Caco-2 (cell line): ENCODE results near the gene CDKN2AIP. TPM values are rescaled to one million over a fixed set of nuclear protein-coding genes. Genes with fewer than 3 reads are reported as not detected.

ENCODE experiments used
- BruUV-seq: library from RNA; stranded (reverse); fragments of 400-500 nt; replicated peaks from 2 replicates; lab custom pipeline; 2021; lab: Mats Ljungman, UMichigan
- CTCF ChIA-PET: fragments of 300-600 bp; sonication (Branson Sonifier 250); formaldehyde crosslinking; loops from one replicate; lab custom pipeline; 2022; ENCODE audit warnings: antibody characterized with exemption; lab: Charles Lee
- POLR2A ChIA-PET: fragments of 300-600 bp; sonication (Branson Sonifier 250); formaldehyde crosslinking; loops from one replicate; lab custom pipeline; 2022; ENCODE audit warnings: antibody characterized with exemption; lab: Charles Lee
- DNase-seq, 2 experiments: peaks; one replicate each; pipeline versions ENCODE4 v3.0.0 to v3.0.0-alpha.2; 2020 to 2022
- H3K27me3 ChIP-seq: replicated peaks from 2 replicates; pipeline ENCODE4 v1.6.0; 2011; ENCODE audit warnings: low read length; ENCODE audit not compliant: control insufficient read depth, insufficient read depth
- H3K36me3 ChIP-seq: 2 replicates; pipeline ENCODE4 v1.5.1; 2011; ENCODE audit warnings: low read length; ENCODE audit not compliant: control insufficient read depth, insufficient read depth
- H3K4me1 ChIP-seq: fragments of 250-450 bp; sonication (Bioruptor Pico); 2 replicates; pipeline ENCODE4 v1.5.1; 2020; ENCODE audit warnings: mild to moderate bottlenecking
- H3K4me3 ChIP-seq: 2 replicates; pipeline ENCODE4 v1.5.1; 2011; ENCODE audit warnings: low read depth, mild to moderate bottlenecking, control low read depth, low read length
- H3K9me3 ChIP-seq: fragments of 250-450 bp; sonication (Bioruptor Pico); 2 replicates; pipeline ENCODE4 v1.5.1; 2020; ENCODE audit warnings: mild to moderate bottlenecking, moderate library complexity
- H3K27ac Mint-ChIP-seq: one replicate; pipeline ENCODE4 v1.8.0; 2022; ENCODE audit warnings: mixed read lengths; ENCODE audit not compliant: unreplicated experiment
- H3K27me3 Mint-ChIP-seq: one replicate; pipeline ENCODE4 v1.8.0; 2022; ENCODE audit warnings: mixed read lengths; ENCODE audit not compliant: insufficient read depth, unreplicated experiment
- H3K36me3 Mint-ChIP-seq: one replicate; pipeline ENCODE4 v1.8.0; 2022; ENCODE audit warnings: mild to moderate bottlenecking, mixed read lengths; ENCODE audit not compliant: insufficient read depth, unreplicated experiment
- H3K4me1 Mint-ChIP-seq: one replicate; pipeline ENCODE4 v1.8.0; 2022; ENCODE audit warnings: low read depth, mixed read lengths; ENCODE audit not compliant: unreplicated experiment
- H3K4me3 Mint-ChIP-seq: one replicate; pipeline ENCODE4 v1.8.0; 2022; ENCODE audit warnings: mild to moderate bottlenecking, moderate library complexity, mixed read lengths; ENCODE audit not compliant: unreplicated experiment
- H3K9me3 Mint-ChIP-seq: one replicate; pipeline ENCODE4 v1.8.0; 2022; ENCODE audit warnings: mixed read lengths; ENCODE audit not compliant: unreplicated experiment
- intact Hi-C: fragments of 100-400 bp; cut with micrococcal nuclease; formaldehyde crosslinking; loops from one replicate; pipeline ENCODE4 v1.10.0; 2022; ENCODE audit not compliant: unreplicated experiment
- total RNA-seq: library from RNA; stranded (reverse); gene quantifications from 2 replicates; pipeline ENCODE4 v1.2.3, GENCODE V29; 2022
- TF ChIP-seq, protein P1 (sequence below), 2 experiments: fragments of 200-600 bp in 1 of 2; IDR thresholded peaks; 1 replicate in 1 of 2; 2 replicates in 1 of 2; pipeline versions ENCODE4 v1.5.1 to v1.8.0; 2011 to 2022; ENCODE audit warnings: antibody characterized with exemption in 1 of 2, control low read depth in 1 of 2, inconsistent platforms in 1 of 2, low read depth in 1 of 2, low read length in 1 of 2, mild to moderate bottlenecking in 1 of 2, moderate library complexity in 1 of 2; ENCODE audit not compliant: insufficient read depth in 1 of 2, severe bottlenecking in 1 of 2, unreplicated experiment in 1 of 2

CDKN2AIP gene
- total RNA-seq, 1 experiment from 2014 or later, result 17.5 TPM

DNA sequence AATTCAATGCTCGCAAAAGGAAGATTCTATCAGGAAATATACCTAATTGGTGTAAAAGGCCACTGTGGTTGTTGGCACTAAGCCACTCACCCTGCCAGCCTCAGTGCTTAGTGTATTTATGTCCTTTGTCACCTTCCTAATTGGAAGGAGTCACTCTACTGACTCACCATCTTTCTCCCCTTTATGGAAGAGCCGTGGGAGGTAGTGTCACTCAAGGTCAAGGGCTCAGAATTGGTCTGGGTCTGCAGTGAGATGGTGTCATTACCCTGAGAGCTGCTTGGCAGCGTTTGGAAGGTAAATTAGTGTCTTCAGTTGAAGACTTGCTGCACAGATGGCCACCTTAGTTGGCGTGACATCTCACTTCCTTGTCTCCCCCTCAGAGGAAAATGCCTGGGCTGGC lies 41.7 kb upstream of the CDKN2AIP start:
- Mint-ChIP-seq H3K4me1 (peaks cover 6% of the 10 kb centered on the region), H3K9me3 (no peaks in the 10 kb centered on the region), H3K4me3 (no peak overlapping the region), H3K27ac (no peak overlapping the region), H3K27me3 (no peaks in the 10 kb centered on the region), H3K36me3 (peaks cover 6% of the 10 kb centered on the region)
- BruUV-seq, result no TSS peak
- POLR2A ChIA-PET, result no interaction called here
- intact Hi-C loops, result no loop called here
- no peaks in the 10 kb centered on the region for H3K27me3 ChIP-seq
- H3K4me1 ChIP-seq, result no peaks in the 10 kb centered on the region
- CTCF ChIA-PET, result no interaction called here
- no peaks in the 10 kb centered on the region for H3K9me3 ChIP-seq
- no peak for DNase-seq
- TF ChIP-seq, protein P1, sequence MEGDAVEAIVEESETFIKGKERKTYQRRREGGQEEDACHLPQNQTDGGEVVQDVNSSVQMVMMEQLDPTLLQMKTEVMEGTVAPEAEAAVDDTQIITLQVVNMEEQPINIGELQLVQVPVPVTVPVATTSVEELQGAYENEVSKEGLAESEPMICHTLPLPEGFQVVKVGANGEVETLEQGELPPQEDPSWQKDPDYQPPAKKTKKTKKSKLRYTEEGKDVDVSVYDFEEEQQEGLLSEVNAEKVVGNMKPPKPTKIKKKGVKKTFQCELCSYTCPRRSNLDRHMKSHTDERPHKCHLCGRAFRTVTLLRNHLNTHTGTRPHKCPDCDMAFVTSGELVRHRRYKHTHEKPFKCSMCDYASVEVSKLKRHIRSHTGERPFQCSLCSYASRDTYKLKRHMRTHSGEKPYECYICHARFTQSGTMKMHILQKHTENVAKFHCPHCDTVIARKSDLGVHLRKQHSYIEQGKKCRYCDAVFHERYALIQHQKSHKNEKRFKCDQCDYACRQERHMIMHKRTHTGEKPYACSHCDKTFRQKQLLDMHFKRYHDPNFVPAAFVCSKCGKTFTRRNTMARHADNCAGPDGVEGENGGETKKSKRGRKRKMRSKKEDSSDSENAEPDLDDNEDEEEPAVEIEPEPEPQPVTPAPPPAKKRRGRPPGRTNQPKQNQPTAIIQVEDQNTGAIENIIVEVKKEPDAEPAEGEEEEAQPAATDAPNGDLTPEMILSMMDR (IDR thresholded peaks at IDR 0.05; ENCODE audit: insufficient read depth in 1 of 2, low read depth in 1 of 2, low read length in 1 of 2, severe bottlenecking in 1 of 2, unreplicated experiment in 1 of 2), result no peak
- no peaks in the 10 kb centered on the region for H3K36me3 ChIP-seq
- no peak overlapping the region for H3K4me3 ChIP-seq

DNA sequence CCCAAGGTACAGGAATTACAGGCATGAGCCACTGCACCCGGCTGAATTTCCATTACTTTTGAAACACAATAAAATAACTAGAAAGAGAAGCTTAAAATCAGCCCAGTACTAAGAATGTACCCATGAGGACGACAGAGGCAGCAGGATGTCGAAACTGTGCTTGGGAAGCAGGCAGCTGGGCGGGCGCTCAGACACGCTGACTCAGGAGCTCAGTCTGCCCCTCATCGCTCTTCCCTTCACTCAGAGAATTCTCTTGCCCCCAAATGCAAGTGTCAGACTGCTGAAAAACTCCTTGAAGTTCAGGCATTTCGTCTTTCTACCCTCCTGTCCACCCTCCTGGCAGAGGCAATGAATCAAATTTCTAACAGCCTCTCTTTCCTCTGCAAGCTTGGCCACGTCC lies 41.0 kb upstream of the CDKN2AIP start:
- H3K4me3 ChIP-seq, result no peak overlapping the region
- ChIA-PET CTCF (no interaction called here), POLR2A (no interaction called here)
- H3K36me3 ChIP-seq, result no peaks in the 10 kb centered on the region
- no peaks in the 10 kb centered on the region for H3K27me3 ChIP-seq
- Mint-ChIP-seq H3K27ac (no peak overlapping the region), H3K9me3 (no peaks in the 10 kb centered on the region), H3K27me3 (no peaks in the 10 kb centered on the region), H3K4me3 (no peak overlapping the region), H3K4me1 (peaks cover 10% of the 10 kb centered on the region), H3K36me3 (peaks cover 7% of the 10 kb centered on the region)
- TF ChIP-seq, protein P1 (IDR thresholded peaks at IDR 0.05; ENCODE audit: insufficient read depth in 1 of 2, low read depth in 1 of 2, low read length in 1 of 2, severe bottlenecking in 1 of 2, unreplicated experiment in 1 of 2), result no peak
- no peaks in the 10 kb centered on the region for H3K4me1 ChIP-seq
- no TSS peak for BruUV-seq
- H3K9me3 ChIP-seq, result no peaks in the 10 kb centered on the region
- no peak for DNase-seq
- intact Hi-C loops, result no loop called here

DNA sequence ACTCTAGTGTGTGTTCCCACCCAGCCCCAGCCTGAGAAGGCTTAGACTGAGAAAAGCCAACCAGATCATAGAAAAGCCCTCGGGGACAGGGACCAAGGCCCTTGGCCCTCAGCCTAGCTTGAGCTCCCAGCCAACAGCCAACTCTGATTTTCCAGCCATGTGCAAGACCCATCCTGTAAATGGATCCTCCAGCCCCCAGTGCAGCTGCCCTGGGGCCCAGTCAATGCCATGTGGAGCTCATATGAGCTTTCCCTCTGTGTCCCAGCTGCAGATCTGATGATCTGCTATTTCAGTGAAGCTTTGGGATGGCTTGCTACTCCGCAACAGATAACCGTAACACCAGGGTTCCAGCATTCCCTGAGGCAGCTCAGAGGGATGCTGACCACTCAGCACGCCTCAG lies 40.5 kb upstream of the CDKN2AIP start:
- Histone ChIP-seq H3K27me3 (no peaks in the 10 kb centered on the region), H3K4me1 (peaks cover 3% of the 10 kb centered on the region), H3K9me3 (no peaks in the 10 kb centered on the region), H3K36me3 (no peaks in the 10 kb centered on the region), H3K4me3 (no peak overlapping the region)
- no peak overlapping the region for H3K27ac Mint-ChIP-seq
- H3K9me3 Mint-ChIP-seq, result no peaks in the 10 kb centered on the region
- intact Hi-C loops, result no loop called here
- POLR2A ChIA-PET, result no interaction called here
- H3K4me3 Mint-ChIP-seq, result no peak overlapping the region
- no peak for DNase-seq
- peaks cover 14% of the 10 kb centered on the region for H3K4me1 Mint-ChIP-seq
- CTCF ChIA-PET, result no interaction called here
- H3K27me3 Mint-ChIP-seq, result no peaks in the 10 kb centered on the region
- no TSS peak for BruUV-seq
- H3K36me3 Mint-ChIP-seq, result peaks cover 7% of the 10 kb centered on the region
- TF ChIP-seq, protein P1 (IDR thresholded peaks at IDR 0.05; ENCODE audit: insufficient read depth in 1 of 2, low read depth in 1 of 2, low read length in 1 of 2, severe bottlenecking in 1 of 2, unreplicated experiment in 1 of 2), result no peak
